Naive thymus-derived CD8-positive, alpha-beta T cell (primary cell): ENCODE measurements around the gene IMMP2L. TPM values are rescaled to one million over a fixed set of nuclear protein-coding genes. Genes with fewer than 3 reads are reported as not detected.
"Not testable (repeated sequence)": the region's sequence is repeated elsewhere in the genome, so short reads cannot be mapped to it uniquely, and the experiment has no call there.

Experiments
- ATAC-seq, 2 donors: fragments of 150-1000 bp; cut with Tn5 transposase in 1 of 2; sonication (Bioruptor Pico), chemical (Tn5 transposase) in 1 of 2; 1 replicate in 1 of 2; 2 replicates in 1 of 2; pipeline ENCODE4 v1.10.0; 2021; ENCODE audit warnings: mild to moderate bottlenecking in 2 of 2, moderate library complexity in 2 of 2
- POLR2A ChIA-PET: fragments of 350-600 bp; sonication (Branson Sonifier 250); formaldehyde crosslinking; loops from one replicate; lab custom pipeline; 2021; ENCODE audit warnings: antibody characterized with exemption; lab: Charles Lee
- DNase-seq, 10 donors: peaks; one replicate each; pipeline versions ENCODE4 v3.0.0 to v3.0.0-alpha.2; 2020 to 2022
- H3K27ac Mint-ChIP-seq, 10 donors: one replicate each; pipeline ENCODE4 v1.8.0; 2020 to 2022; ENCODE audit warnings: mild to moderate bottlenecking in 10 of 10, mixed read lengths in 10 of 10, moderate library complexity in 4 of 10, inconsistent platforms in 1 of 10
- H3K27me3 Mint-ChIP-seq, 5 donors: one replicate each; pipeline ENCODE4 v1.8.0; 2021 to 2022; ENCODE audit warnings: mixed read lengths in 5 of 5
- H3K36me3 Mint-ChIP-seq, 3 donors: one replicate each; pipeline ENCODE4 v1.8.0; 2020 to 2022; ENCODE audit warnings: mixed read lengths in 3 of 3, mild to moderate bottlenecking in 2 of 3, inconsistent platforms in 1 of 3
- H3K4me1 Mint-ChIP-seq, 4 donors: one replicate each; pipeline ENCODE4 v1.8.0; 2021 to 2022; ENCODE audit warnings: mixed read lengths in 4 of 4
- H3K4me3 Mint-ChIP-seq, 10 donors: one replicate each; pipeline ENCODE4 v1.8.0; 2020 to 2022; ENCODE audit warnings: mild to moderate bottlenecking in 10 of 10, mixed read lengths in 10 of 10, moderate library complexity in 6 of 10, inconsistent platforms in 1 of 10
- H3K9me3 Mint-ChIP-seq, 9 donors: one replicate each; pipeline ENCODE4 v1.8.0; 2020 to 2022; ENCODE audit warnings: mixed read lengths in 9 of 9, mild to moderate bottlenecking in 3 of 9, inconsistent platforms in 1 of 9, moderate library complexity in 1 of 9
- polyA plus RNA-seq, 3 donors: library from polyadenylated mRNA; unstranded; fragments of 300-500 nt; fragmentation: Illumina TruSeq; gene quantifications; one replicate each; pipeline ENCODE4 v1.2.3, GENCODE V29; 2021
- total RNA-seq, 8 experiments: library from RNA in 2 of 8; stranded (reverse) in 2 of 8; gene quantifications; one replicate each; pipeline ENCODE4 v1.2.3 and lab custom pipeline; 2021 to 2026

IMMP2L gene
- total and polyA plus RNA-seq, 5 experiments from 2014 or later, result 17.1 to 29.1 (median 19.6) TPM

- H3K27ac Mint-ChIP-seq, result peak overlapping the region in 1 of 10 donors; percentile 47
- peaks cover 0 to 4% (median 0%) of the 10 kb centered on the region in 3 donors for H3K36me3 Mint-ChIP-seq
Observed at GRCh38 chr7:111075498-111075897, 486.8 kb downstream of the IMMP2L start.

GRCh38 chr7:111074748-111075146 is 487.5 kb downstream of the IMMP2L start:
- no peaks in the 10 kb centered on the region for H3K9me3 Mint-ChIP-seq
- ATAC-seq (no peak), DNase-seq (no peak)
- POLR2A ChIA-PET, result interaction anchor here (0.6 to 1.2 kb wide), 3 partner anchors 9 to 62 kb away, joined by 3 to 7 read pairs (median 6); no protein-coding TSS in a partner anchor
- H3K36me3 Mint-ChIP-seq, result peaks cover 0 to 3% (median 0%) of the 10 kb centered on the region in 3 donors
- H3K27me3 Mint-ChIP-seq, result no peaks in the 10 kb centered on the region
- peaks cover 27 to 69% (median 59%) of the 10 kb centered on the region in 4 donors for H3K4me1 Mint-ChIP-seq
- no peak overlapping the region for H3K4me3 Mint-ChIP-seq
- peak overlapping the region in 3 of 10 donors; percentile 2 to 76 (median 67) for H3K27ac Mint-ChIP-seq

More at GRCh38 chr7:111075498-111075897, 486.8 kb downstream of the IMMP2L start:
- Mint-ChIP-seq H3K27me3 (no peaks in the 10 kb centered on the region), H3K9me3 (no peaks in the 10 kb centered on the region), H3K4me1 (peaks cover 24 to 64% (median 56%) of the 10 kb centered on the region in 4 donors), H3K4me3 (peak overlapping the region in 1 of 10 donors; percentile 6)
- POLR2A ChIA-PET, result interaction anchor here (1.2 to 1.6 kb wide), 4 partner anchors 9 to 20 kb away, joined by 3 to 6 read pairs (median 4); partner anchors contain the start of gene LRRN3
- no peak for ATAC-seq
- no peak for DNase-seq

- H3K36me3 Mint-ChIP-seq, result peaks cover 0 to 1% (median 0%) of the 10 kb centered on the region in 3 donors
- peak in 1 of 2 donors; percentile 68 for ATAC-seq
- no peaks in the 10 kb centered on the region for H3K9me3 Mint-ChIP-seq
- peak overlapping the region in 6 of 10 donors; percentile 14 to 76 (median 62) for H3K27ac Mint-ChIP-seq
- peaks cover 31 to 75% (median 60%) of the 10 kb centered on the region in 4 donors for H3K4me1 Mint-ChIP-seq
- POLR2A ChIA-PET, result interaction anchor here (0.6 to 1.2 kb wide), 4 partner anchors 9 to 461 kb away, joined by 3 to 7 read pairs (median 4); no protein-coding TSS in a partner anchor
- no peak for DNase-seq
- no peaks in the 10 kb centered on the region for H3K27me3 Mint-ChIP-seq
- H3K4me3 Mint-ChIP-seq, result peak overlapping the region in 5 of 10 donors; percentile 7 to 60 (median 30)
Observed at GRCh38 chr7:111074071-111074747, 488.1 kb downstream of the IMMP2L start.

GRCh38 chr7:111072658-111073057 is 489.6 kb downstream of the IMMP2L start:
- not testable (repeated sequence) for H3K36me3 Mint-ChIP-seq, H3K27me3 Mint-ChIP-seq, DNase-seq, H3K9me3 Mint-ChIP-seq, ATAC-seq
- Mint-ChIP-seq H3K4me1 (peaks cover 34 to 79% (median 65%) of the 10 kb centered on the region in 4 donors), H3K27ac (peak overlapping the region in 3 of 10 donors; percentile 12 to 86 (median 51)), H3K4me3 (peak overlapping the region in 1 of 10 donors; percentile 59)
- POLR2A ChIA-PET, result interaction anchor here (0.7 to 1.0 kb wide), 2 partner anchors 11 to 84 kb away, joined by 4 read pairs; no protein-coding TSS in a partner anchor

GRCh38 chr7:111071556-111071955 is 490.7 kb downstream of the IMMP2L start:
- Mint-ChIP-seq H3K4me1 (peaks cover 30 to 76% (median 59%) of the 10 kb centered on the region in 4 donors), H3K9me3 (peaks cover 0 to 1% (median 0%) of the 10 kb centered on the region in 9 donors), H3K4me3 (peak overlapping the region in 7 of 10 donors; percentile 16 to 77 (median 57)), H3K27ac (peak overlapping the region in 4 of 10 donors; percentile 3 to 81 (median 46)), H3K36me3 (peaks cover 0 to 1% (median 0%) of the 10 kb centered on the region in 3 donors), H3K27me3 (no peaks in the 10 kb centered on the region)
- no peak for DNase-seq
- POLR2A ChIA-PET, result no interaction called here
- ATAC-seq, result no peak

- no peak for ATAC-seq
- H3K9me3 Mint-ChIP-seq, result peaks cover 0 to 17% (median 6%) of the 10 kb centered on the region in 9 donors
- peaks cover 18 to 50% (median 37%) of the 10 kb centered on the region in 4 donors for H3K4me1 Mint-ChIP-seq
- H3K36me3 Mint-ChIP-seq, result peaks cover under 1 to 13% (median 13%) of the 10 kb centered on the region in 3 donors
- POLR2A ChIA-PET, result interaction anchor here (0.6 to 1.6 kb wide), 4 partner anchors 11 to 47 kb away, joined by 3 to 6 read pairs (median 3); no protein-coding TSS in a partner anchor
- DNase-seq, result no peak
- no peaks in the 10 kb centered on the region for H3K27me3 Mint-ChIP-seq
- peak overlapping the region in 1 of 10 donors; percentile 60 for H3K27ac Mint-ChIP-seq
- no peak overlapping the region for H3K4me3 Mint-ChIP-seq
Observed at GRCh38 chr7:111068618-111069017, 493.7 kb downstream of the IMMP2L start.

GRCh38 chr7:111067682-111068081 is 494.6 kb downstream of the IMMP2L start:
- no peak for ATAC-seq
- Mint-ChIP-seq H3K27me3 (no peaks in the 10 kb centered on the region), H3K27ac (peak overlapping the region in 2 of 10 donors; percentile 7 to 41), H3K4me3 (peak overlapping the region in 1 of 10 donors; percentile 30), H3K4me1 (peaks cover 16 to 42% (median 30%) of the 10 kb centered on the region in 4 donors), H3K36me3 (peaks cover 2 to 21% (median 17%) of the 10 kb centered on the region in 3 donors), H3K9me3 (peaks cover 0 to 22% (median 11%) of the 10 kb centered on the region in 9 donors)
- POLR2A ChIA-PET, result interaction anchor here (1.0 to 1.3 kb wide), 2 partner anchors 8 to 10 kb away, joined by 3 read pairs; no protein-coding TSS in a partner anchor
- no peak for DNase-seq

GRCh38 chr7:111067251-111067650 is 495.0 kb downstream of the IMMP2L start:
- DNase-seq (no peak), ATAC-seq (no peak)
- no peak overlapping the region for H3K4me3 Mint-ChIP-seq
- peak overlapping the region in 1 of 10 donors; percentile 16 for H3K27ac Mint-ChIP-seq
- POLR2A ChIA-PET, result interaction anchor here (1.3 kb wide), 1 partner anchor 9 kb away, joined by 3 read pairs; no protein-coding TSS in a partner anchor
- H3K9me3 Mint-ChIP-seq, result peaks cover 0 to 25% (median 15%) of the 10 kb centered on the region in 9 donors
- H3K4me1 Mint-ChIP-seq, result peaks cover 16 to 41% (median 27%) of the 10 kb centered on the region in 4 donors
- H3K36me3 Mint-ChIP-seq, result peaks cover 2 to 24% (median 21%) of the 10 kb centered on the region in 3 donors
- H3K27me3 Mint-ChIP-seq, result no peaks in the 10 kb centered on the region

GRCh38 chr7:111063166-111063565 is 499.1 kb downstream of the IMMP2L start:
- no peaks in the 10 kb centered on the region for H3K27me3 Mint-ChIP-seq
- POLR2A ChIA-PET, result interaction anchor here (0.6 kb wide), 1 partner anchor 266 kb away, joined by 4 read pairs; no protein-coding TSS in a partner anchor
- H3K36me3 Mint-ChIP-seq, result peaks cover 2 to 32% (median 30%) of the 10 kb centered on the region in 3 donors
- no peak overlapping the region for H3K4me3 Mint-ChIP-seq
- ATAC-seq (no peak), DNase-seq (no peak)
- no peak overlapping the region for H3K27ac Mint-ChIP-seq
- peaks cover 0 to 38% (median 25%) of the 10 kb centered on the region in 9 donors for H3K9me3 Mint-ChIP-seq
- H3K4me1 Mint-ChIP-seq, result peaks cover 4 to 26% (median 7%) of the 10 kb centered on the region in 4 donors

- no peaks in the 10 kb centered on the region for H3K27me3 Mint-ChIP-seq
- peaks cover 8 to 27% (median 15%) of the 10 kb centered on the region in 4 donors for H3K4me1 Mint-ChIP-seq
- H3K27ac Mint-ChIP-seq, result peak overlapping the region in 1 of 10 donors; percentile 64
- ATAC-seq (no peak), DNase-seq (no peak)
- H3K4me3 Mint-ChIP-seq, result no peak overlapping the region
- POLR2A ChIA-PET, result interaction anchor here (0.6 to 2.3 kb wide), 2 partner anchors 17 to 24 kb away, joined by 3 to 9 read pairs; no protein-coding TSS in a partner anchor
- H3K9me3 Mint-ChIP-seq, result peaks cover 0 to 33% (median 19%) of the 10 kb centered on the region in 9 donors
- peaks cover 2 to 31% (median 23%) of the 10 kb centered on the region in 3 donors for H3K36me3 Mint-ChIP-seq
Observed at GRCh38 chr7:111059833-111060232, 502.5 kb downstream of the IMMP2L start.

GRCh38 chr7:111057066-111057465 is 505.2 kb downstream of the IMMP2L start:
- Mint-ChIP-seq H3K36me3 (peaks cover 0 to 7% (median 6%) of the 10 kb centered on the region in 3 donors), H3K9me3 (peaks cover 0 to 11% (median 7%) of the 10 kb centered on the region in 9 donors), H3K27ac (peak overlapping the region in 6 of 10 donors; percentile 17 to 81 (median 42)), H3K27me3 (no peaks in the 10 kb centered on the region), H3K4me1 (peaks cover 17 to 41% (median 33%) of the 10 kb centered on the region in 4 donors), H3K4me3 (peak overlapping the region in 2 of 10 donors; percentile 3 to 33)
- DNase-seq, result no peak
- no peak for ATAC-seq
- POLR2A ChIA-PET, result interaction anchor here (1.2 kb wide), 1 partner anchor 11 kb away, joined by 3 read pairs; no protein-coding TSS in a partner anchor

GRCh38 chr7:111056371-111056770 is 505.9 kb downstream of the IMMP2L start:
- Mint-ChIP-seq H3K36me3 (peaks cover 0 to under 1% (median 0%) of the 10 kb centered on the region in 3 donors), H3K4me3 (no peak overlapping the region), H3K27ac (no peak overlapping the region), H3K27me3 (no peaks in the 10 kb centered on the region), H3K4me1 (peaks cover 15 to 37% (median 33%) of the 10 kb centered on the region in 4 donors), H3K9me3 (peaks cover 0 to 5% (median under 1%) of the 10 kb centered on the region in 9 donors)
- POLR2A ChIA-PET, result interaction anchor here (0.6 kb wide), 1 partner anchor 27 kb away, joined by 3 read pairs; no protein-coding TSS in a partner anchor
- no peak for ATAC-seq
- DNase-seq, result no peak
